Upper lobe of right lung (tissue), 1 donor: Measurements from ENCODE around the gene NCOA3. TPM values are rescaled to one million over a fixed set of nuclear protein-coding genes. Genes with fewer than 3 reads are reported as not detected.

ENCODE experiments used
- ATAC-seq: fragments of 200-7000 bp; cut with Tn5 transposase; one replicate; pipeline ENCODE4 v1.9.1; 2020; ENCODE audit warnings: mild to moderate bottlenecking, moderate library complexity
- DNase-seq: peaks from one replicate; pipeline ENCODE4 v3.0.0-alpha.2; 2020
- H3K27ac ChIP-seq: fragments of 200-600 bp; one replicate; pipeline ENCODE4 v1.8.0; 2022
- H3K27me3 ChIP-seq: fragments of 200-600 bp; one replicate; pipeline ENCODE4 v1.8.0; 2022; ENCODE audit warnings: mild to moderate bottlenecking
- H3K36me3 ChIP-seq: fragments of 200-600 bp; one replicate; pipeline ENCODE4 v1.8.0; 2022
- H3K4me1 ChIP-seq: fragments of 200-600 bp; one replicate; pipeline ENCODE4 v1.8.0; 2022
- H3K4me3 ChIP-seq: fragments of 200-600 bp; one replicate; pipeline ENCODE4 v1.8.0; 2022; ENCODE audit warnings: mild to moderate bottlenecking
- H3K9me3 ChIP-seq: fragments of 200-600 bp; one replicate; pipeline ENCODE4 v1.8.0; 2022
- CTCF ChIP-seq: fragments of 200-600 bp; IDR thresholded peaks from one replicate; pipeline ENCODE4 v1.8.0; 2022; ENCODE audit warnings: antibody characterized with exemption
- intact Hi-C: fragments of 100-400 bp; cut with DNase I; formaldehyde crosslinking; loops from one replicate; pipeline ENCODE4 v1.11.0; 2022
- total RNA-seq: library from RNA; stranded (reverse); fragmentation: NEBNext Ultra II Directional; extraction: Animal tissue kit (Norgen Biotek cat#: 25700); gene quantifications from one replicate; pipeline ENCODE4 v1.2.1, GENCODE V29; 2021
- donor health status: DM: no; HTN: yes; CAD: no; lungs with severe emphysema.

NCOA3 gene
- total RNA-seq, 1 donor from 2014 or later, result 48.8 TPM

- peak; percentile 92 for ATAC-seq
- no peaks in the 10 kb centered on the region for H3K36me3 ChIP-seq
- peak; percentile 53 for TF ChIP-seq CTCF
- intact Hi-C loops, result no loop called here
- H3K9me3 ChIP-seq, result no peaks in the 10 kb centered on the region
- no peak overlapping the region for H3K4me3 ChIP-seq
- no peak for DNase-seq
- H3K27me3 ChIP-seq, result no peaks in the 10 kb centered on the region
- H3K4me1 ChIP-seq, result peaks cover 26% of the 10 kb centered on the region
- peak overlapping the region; percentile 67 for H3K27ac ChIP-seq
These were observed 37.1 kb upstream of the NCOA3 start for GRCh38 chr20:47464380-47465101.

- intact Hi-C loops, result no loop called here
- Histone ChIP-seq H3K36me3 (no peaks in the 10 kb centered on the region), H3K4me1 (peaks cover 26% of the 10 kb centered on the region), H3K9me3 (no peaks in the 10 kb centered on the region), H3K4me3 (no peak overlapping the region), H3K27me3 (no peaks in the 10 kb centered on the region), H3K27ac (peak overlapping the region; percentile 33)
- no peak for TF ChIP-seq CTCF
- DNase-seq, result no peak
- no peak for ATAC-seq
These were observed 36.2 kb upstream of the NCOA3 start for GRCh38 chr20:47465335-47466090.

GRCh38 chr20:47466213-47466612, 35.5 kb upstream of the NCOA3 start:
- Histone ChIP-seq H3K27ac (no peak overlapping the region), H3K36me3 (no peaks in the 10 kb centered on the region), H3K27me3 (no peaks in the 10 kb centered on the region), H3K9me3 (no peaks in the 10 kb centered on the region), H3K4me1 (peaks cover 26% of the 10 kb centered on the region), H3K4me3 (no peak overlapping the region)
- no peak for DNase-seq
- ATAC-seq, result no peak
- intact Hi-C loops, result no loop called here
- TF ChIP-seq CTCF, result no peak

GRCh38 chr20:47466704-47467459, 34.8 kb upstream of the NCOA3 start:
- H3K27ac ChIP-seq, result no peak overlapping the region
- H3K4me3 ChIP-seq, result no peak overlapping the region
- intact Hi-C loops, result no loop called here
- peaks cover 26% of the 10 kb centered on the region for H3K4me1 ChIP-seq
- no peak for DNase-seq
- H3K27me3 ChIP-seq, result no peaks in the 10 kb centered on the region
- no peak for TF ChIP-seq CTCF
- H3K9me3 ChIP-seq, result no peaks in the 10 kb centered on the region
- no peaks in the 10 kb centered on the region for H3K36me3 ChIP-seq
- no peak for ATAC-seq

GRCh38 chr20:47468290-47469050, 33.2 kb upstream of the NCOA3 start:
- no peaks in the 10 kb centered on the region for H3K36me3 ChIP-seq
- intact Hi-C loops, result no loop called here
- no peak overlapping the region for H3K27ac ChIP-seq
- TF ChIP-seq CTCF, result no peak
- no peak overlapping the region for H3K4me3 ChIP-seq
- H3K4me1 ChIP-seq, result peaks cover 22% of the 10 kb centered on the region
- H3K27me3 ChIP-seq, result no peaks in the 10 kb centered on the region
- no peak for DNase-seq
- ATAC-seq, result no peak
- H3K9me3 ChIP-seq, result no peaks in the 10 kb centered on the region
